ENCODE data around the gene NOMO2.
"Not testable (repeated sequence)": the region's sequence is repeated elsewhere in the genome, so short reads cannot be mapped to it uniquely, and the experiment has no call there.

NOMO2 gene

GRCh38 chr16:18582902-18583301, 21.0 kb upstream of the NOMO2 start:
- H3K27ac ChIP-seq (ENCODE audit: low read length), result no peak overlapping the region
- H3K79me2 ChIP-seq (ENCODE audit: low read length), result no peaks in the 10 kb centered on the region
- H3K4me3 ChIP-seq (ENCODE audit: low read length), result no peak overlapping the region
- H3K4me1 ChIP-seq (ENCODE audit: low read length), result peaks cover 10% of the 10 kb centered on the region
- TF ChIP-seq EZH2phosphoT487 (IDR thresholded peaks at IDR 0.05; ENCODE audit: low read depth), result no peak
- TF ChIP-seq CTCF (IDR thresholded peaks at IDR 0.05; ENCODE audit: low read depth, low read length), result no peak
- no peak overlapping the region for H3K4me2 ChIP-seq (ENCODE audit: low read length)
- no peaks in the 10 kb centered on the region for H3K27me3 ChIP-seq (ENCODE audit: low read depth, low read length)
- no peaks in the 10 kb centered on the region for H3K9me3 ChIP-seq (ENCODE audit: insufficient read depth, low read length)
- no peak overlapping the region for H2AFZ ChIP-seq (ENCODE audit: low read depth, low read length)
- H4K20me1 ChIP-seq (ENCODE audit: insufficient read depth, low read length), result no peaks in the 10 kb centered on the region
- no peak overlapping the region for H3K9ac ChIP-seq (ENCODE audit: low read length)
- H3K36me3 ChIP-seq (replicated peaks; ENCODE audit: low read depth, low read length), result no peaks in the 10 kb centered on the region

GRCh38 chr16:18580396-18580795, 18.5 kb upstream of the NOMO2 start:
- H3K4me1 ChIP-seq (ENCODE audit: low read length); H3K4me2 ChIP-seq (ENCODE audit: low read length); H3K36me3 ChIP-seq (replicated peaks; ENCODE audit: low read depth, low read length); H2AFZ ChIP-seq (ENCODE audit: low read depth, low read length); H3K27ac ChIP-seq (ENCODE audit: low read length); H3K4me3 ChIP-seq (ENCODE audit: low read length); H3K27me3 ChIP-seq (ENCODE audit: low read depth, low read length); H3K9me3 ChIP-seq (ENCODE audit: insufficient read depth, low read length); H3K79me2 ChIP-seq (ENCODE audit: low read length); H3K9ac ChIP-seq (ENCODE audit: low read length); H4K20me1 ChIP-seq (ENCODE audit: insufficient read depth, low read length): not testable (repeated sequence)

- H3K36me3 ChIP-seq (replicated peaks; ENCODE audit: low read depth, low read length); H3K9ac ChIP-seq (ENCODE audit: low read length); H4K20me1 ChIP-seq (ENCODE audit: insufficient read depth, low read length); H3K9me3 ChIP-seq (ENCODE audit: insufficient read depth, low read length); H3K27me3 ChIP-seq (ENCODE audit: low read depth, low read length); H3K27ac ChIP-seq (ENCODE audit: low read length); H3K79me2 ChIP-seq (ENCODE audit: low read length); H3K4me2 ChIP-seq (ENCODE audit: low read length); H2AFZ ChIP-seq (ENCODE audit: low read depth, low read length); H3K4me1 ChIP-seq (ENCODE audit: low read length); H3K4me3 ChIP-seq (ENCODE audit: low read length): not testable (repeated sequence)
Measured at GRCh38 chr16:18579261-18579660, 17.4 kb upstream of the NOMO2 start.

- H3K9ac ChIP-seq (ENCODE audit: low read length); H4K20me1 ChIP-seq (ENCODE audit: insufficient read depth, low read length); H3K79me2 ChIP-seq (ENCODE audit: low read length); H3K27me3 ChIP-seq (ENCODE audit: low read depth, low read length); H3K4me3 ChIP-seq (ENCODE audit: low read length); H3K27ac ChIP-seq (ENCODE audit: low read length); H3K4me2 ChIP-seq (ENCODE audit: low read length); H3K9me3 ChIP-seq (ENCODE audit: insufficient read depth, low read length); H2AFZ ChIP-seq (ENCODE audit: low read depth, low read length); H3K36me3 ChIP-seq (replicated peaks; ENCODE audit: low read depth, low read length); H3K4me1 ChIP-seq (ENCODE audit: low read length): not testable (repeated sequence)
Measured at GRCh38 chr16:18577942-18578341, 16.0 kb upstream of the NOMO2 start.

- H2AFZ ChIP-seq (ENCODE audit: low read depth, low read length); H3K27ac ChIP-seq (ENCODE audit: low read length); H3K9me3 ChIP-seq (ENCODE audit: insufficient read depth, low read length); H3K9ac ChIP-seq (ENCODE audit: low read length); H4K20me1 ChIP-seq (ENCODE audit: insufficient read depth, low read length); H3K4me1 ChIP-seq (ENCODE audit: low read length); H3K27me3 ChIP-seq (ENCODE audit: low read depth, low read length); H3K79me2 ChIP-seq (ENCODE audit: low read length); H3K4me3 ChIP-seq (ENCODE audit: low read length); H3K36me3 ChIP-seq (replicated peaks; ENCODE audit: low read depth, low read length); H3K4me2 ChIP-seq (ENCODE audit: low read length): not testable (repeated sequence)
- TF ChIP-seq CTCF (IDR thresholded peaks at IDR 0.05; ENCODE audit: low read depth, low read length), result peak; percentile 17; the same call in 1 of the 2 replicates
Measured at GRCh38 chr16:18575945-18576344, 14.0 kb upstream of the NOMO2 start.

- not testable (repeated sequence) for H3K4me2 ChIP-seq (ENCODE audit: low read length); H3K36me3 ChIP-seq (replicated peaks; ENCODE audit: low read depth, low read length); H3K4me3 ChIP-seq (ENCODE audit: low read length); H3K27ac ChIP-seq (ENCODE audit: low read length); H3K27me3 ChIP-seq (ENCODE audit: low read depth, low read length); H3K9ac ChIP-seq (ENCODE audit: low read length); H4K20me1 ChIP-seq (ENCODE audit: insufficient read depth, low read length); H3K9me3 ChIP-seq (ENCODE audit: insufficient read depth, low read length); H2AFZ ChIP-seq (ENCODE audit: low read depth, low read length); H3K79me2 ChIP-seq (ENCODE audit: low read length); H3K4me1 ChIP-seq (ENCODE audit: low read length)
Measured at GRCh38 chr16:18575298-18575917, 13.5 kb upstream of the NOMO2 start.

GRCh38 chr16:18573887-18574286, 12.0 kb upstream of the NOMO2 start:
- not testable (repeated sequence) for H4K20me1 ChIP-seq (ENCODE audit: insufficient read depth, low read length); H2AFZ ChIP-seq (ENCODE audit: low read depth, low read length); H3K36me3 ChIP-seq (replicated peaks; ENCODE audit: low read depth, low read length); H3K4me2 ChIP-seq (ENCODE audit: low read length); H3K4me1 ChIP-seq (ENCODE audit: low read length); H3K9ac ChIP-seq (ENCODE audit: low read length); H3K27ac ChIP-seq (ENCODE audit: low read length); H3K4me3 ChIP-seq (ENCODE audit: low read length); H3K9me3 ChIP-seq (ENCODE audit: insufficient read depth, low read length); H3K79me2 ChIP-seq (ENCODE audit: low read length); H3K27me3 ChIP-seq (ENCODE audit: low read depth, low read length)

- not testable (repeated sequence) for H3K4me2 ChIP-seq (ENCODE audit: low read length); H4K20me1 ChIP-seq (ENCODE audit: insufficient read depth, low read length); H3K9me3 ChIP-seq (ENCODE audit: insufficient read depth, low read length); H3K36me3 ChIP-seq (replicated peaks; ENCODE audit: low read depth, low read length); H3K27ac ChIP-seq (ENCODE audit: low read length); H3K27me3 ChIP-seq (ENCODE audit: low read depth, low read length); H3K79me2 ChIP-seq (ENCODE audit: low read length); H3K4me3 ChIP-seq (ENCODE audit: low read length); H3K4me1 ChIP-seq (ENCODE audit: low read length); H2AFZ ChIP-seq (ENCODE audit: low read depth, low read length); H3K9ac ChIP-seq (ENCODE audit: low read length)
Measured at GRCh38 chr16:18572973-18573372, 11.1 kb upstream of the NOMO2 start.

Measured in OCI-LY3 (cell line).